Measurements from ENCODE around the gene HS6ST1.
"Not testable (repeated sequence)": the region's sequence is repeated elsewhere in the genome, so short reads cannot be mapped to it uniquely, and the experiment has no call there.

HS6ST1 gene

GRCh38 chr2:128262315-128263253, 56.1 kb downstream of the HS6ST1 start:
- TF ChIP-seq CTCF (IDR thresholded peaks at IDR 0.05; ENCODE audit: low read depth, low read length, missing control alignments) = no peak
- no peak overlapping the region for H3K4me3 ChIP-seq (ENCODE audit: low read depth, low read length)
- DNase-seq (ENCODE audit: low read depth) = no peak

- no peak for DNase-seq (ENCODE audit: low read depth)
- TF ChIP-seq CTCF (IDR thresholded peaks at IDR 0.05; ENCODE audit: low read depth, low read length, missing control alignments) = no peak
- no peak overlapping the region for H3K4me3 ChIP-seq (ENCODE audit: low read depth, low read length)
Measured at GRCh38 chr2:128261245-128262128, 57.2 kb downstream of the HS6ST1 start.

GRCh38 chr2:128260239-128261138, 58.2 kb downstream of the HS6ST1 start:
- H3K4me3 ChIP-seq (ENCODE audit: low read depth, low read length) = no peak overlapping the region
- no peak for TF ChIP-seq CTCF (IDR thresholded peaks at IDR 0.05; ENCODE audit: low read depth, low read length, missing control alignments)
- no peak for DNase-seq (ENCODE audit: low read depth)

GRCh38 chr2:128259585-128259984, 59.1 kb downstream of the HS6ST1 start:
- no peak for TF ChIP-seq CTCF (IDR thresholded peaks at IDR 0.05; ENCODE audit: low read depth, low read length, missing control alignments)
- DNase-seq (ENCODE audit: low read depth) = no peak
- H3K4me3 ChIP-seq (ENCODE audit: low read depth, low read length) = no peak overlapping the region

GRCh38 chr2:128258218-128258617, 60.5 kb downstream of the HS6ST1 start:
- TF ChIP-seq CTCF (IDR thresholded peaks at IDR 0.05; ENCODE audit: low read depth, low read length, missing control alignments) = no peak
- H3K4me3 ChIP-seq (ENCODE audit: low read depth, low read length) = no peak overlapping the region
- no peak for DNase-seq (ENCODE audit: low read depth)

- no peak for DNase-seq (ENCODE audit: low read depth)
- no peak overlapping the region for H3K4me3 ChIP-seq (ENCODE audit: low read depth, low read length)
- TF ChIP-seq CTCF (IDR thresholded peaks at IDR 0.05; ENCODE audit: low read depth, low read length, missing control alignments) = no peak
Measured at GRCh38 chr2:128252501-128252900, 66.2 kb downstream of the HS6ST1 start.

- DNase-seq (ENCODE audit: low read depth); H3K4me3 ChIP-seq (ENCODE audit: low read depth, low read length): not testable (repeated sequence)
Measured at GRCh38 chr2:128252086-128252485, 66.6 kb downstream of the HS6ST1 start.
